ENCODE results near the gene LIPK.
A peak's percentile ranks its signal among the peaks of the same experiment; 100 is the strongest.

Gene LIPK

GRCh38 chr10:88786032-88786770 is 80.2 kb downstream of the LIPK start:
- DNase-seq (ENCODE audit: low read depth in 2 of 2): no peak

- no peak for DNase-seq (ENCODE audit: low read depth in 2 of 2)
Measured at GRCh38 chr10:88787463-88787862, 81.4 kb downstream of the LIPK start.

GRCh38 chr10:88788924-88789323 is 82.9 kb downstream of the LIPK start:
- no peak for DNase-seq (ENCODE audit: low read depth in 2 of 2)

- no peak for DNase-seq (ENCODE audit: low read depth in 2 of 2)
Measured at GRCh38 chr10:88791924-88792323, 85.9 kb downstream of the LIPK start.

GRCh38 chr10:88792661-88793060 is 86.6 kb downstream of the LIPK start:
- DNase-seq (ENCODE audit: low read depth in 2 of 2): no peak

GRCh38 chr10:88793712-88794299 is 87.8 kb downstream of the LIPK start:
- DNase-seq (ENCODE audit: low read depth in 2 of 2): peak; percentile 15 to 20

- peak in 1 of 2 experiments; percentile 36 for DNase-seq (ENCODE audit: low read depth in 2 of 2)
Measured at GRCh38 chr10:88794731-88795130, 88.7 kb downstream of the LIPK start.

GRCh38 chr10:88800152-88801125 is 94.4 kb downstream of the LIPK start:
- peak in 1 of 2 experiments; percentile 47 for DNase-seq (ENCODE audit: low read depth in 2 of 2)
